Thymus (tissue), 11 donors: Measurements from ENCODE around the gene CRYGB. TPM values are rescaled to one million over a fixed set of nuclear protein-coding genes. Genes with fewer than 3 reads are reported as not detected.
"Not testable (repeated sequence)": the region's sequence is repeated elsewhere in the genome, so short reads cannot be mapped to it uniquely, and the experiment has no call there.

Experiments
- DNase-seq, 9 donors: peaks; one replicate each; pipeline ENCODE4 v3.0.0-alpha.2; 2013; ENCODE audit warnings: low spot score in 9 of 9, low read depth in 6 of 9, missing footprints in 1 of 9
- H3K27ac ChIP-seq, 2 donors: one replicate each; pipeline ENCODE4 v1.5.1; 2013; ENCODE audit warnings: control low read depth in 1 of 2, low read depth in 1 of 2, low read length in 1 of 2, mild to moderate bottlenecking in 1 of 2, moderate library complexity in 1 of 2
- H3K27me3 ChIP-seq, 2 donors: one replicate each; pipeline ENCODE4 v1.5.1; 2013; ENCODE audit warnings: low read length in 1 of 2; ENCODE audit not compliant: control insufficient read depth in 2 of 2, insufficient read depth in 1 of 2
- H3K36me3 ChIP-seq, 2 donors: one replicate each; pipeline ENCODE4 v1.5.1; 2013; ENCODE audit warnings: low read length in 1 of 2, mild to moderate bottlenecking in 1 of 2, moderate library complexity in 1 of 2; ENCODE audit not compliant: control insufficient read depth in 2 of 2, insufficient read depth in 2 of 2
- H3K4me1 ChIP-seq, 2 donors: one replicate each; pipeline ENCODE4 v1.5.1; 2013; ENCODE audit warnings: low read length in 2 of 2; ENCODE audit not compliant: control insufficient read depth in 2 of 2, insufficient read depth in 2 of 2
- H3K4me3 ChIP-seq, 2 donors: one replicate each; pipeline ENCODE4 v1.5.1; 2013; ENCODE audit warnings: low read length in 2 of 2, control low read depth in 1 of 2, mild to moderate bottlenecking in 1 of 2
- H3K9me3 ChIP-seq, 2 donors: one replicate each; pipeline ENCODE4 v1.5.1; 2013; ENCODE audit warnings: low read length in 1 of 2, mild to moderate bottlenecking in 1 of 2; ENCODE audit not compliant: control insufficient read depth in 2 of 2, insufficient read depth in 1 of 2
- WGBS: extraction: QIAGEN DNeasy Blood & Tissue Kit; methylation state at CpG from one replicate; pipeline ENCODE4 v1.1.7; 2013; 5-methylcytosine and 5-hydroxymethylcytosine counted together
- polyA plus RNA-seq: library from polyadenylated mRNA; stranded (reverse); fragments of 200-250 nt; gene quantifications from one replicate; pipeline ENCODE4 v1.2.3, GENCODE V29; 2013
- total RNA-seq: library from RNA; stranded (reverse); fragments of 120-200 nt; gene quantifications from one replicate; pipeline ENCODE4 v1.2.4, GENCODE V29; 2013
- donor health status: healthy.

Gene CRYGB
- total and polyA plus RNA-seq, 2 donors, result 0.16 TPM; not detected in 1

DNA sequence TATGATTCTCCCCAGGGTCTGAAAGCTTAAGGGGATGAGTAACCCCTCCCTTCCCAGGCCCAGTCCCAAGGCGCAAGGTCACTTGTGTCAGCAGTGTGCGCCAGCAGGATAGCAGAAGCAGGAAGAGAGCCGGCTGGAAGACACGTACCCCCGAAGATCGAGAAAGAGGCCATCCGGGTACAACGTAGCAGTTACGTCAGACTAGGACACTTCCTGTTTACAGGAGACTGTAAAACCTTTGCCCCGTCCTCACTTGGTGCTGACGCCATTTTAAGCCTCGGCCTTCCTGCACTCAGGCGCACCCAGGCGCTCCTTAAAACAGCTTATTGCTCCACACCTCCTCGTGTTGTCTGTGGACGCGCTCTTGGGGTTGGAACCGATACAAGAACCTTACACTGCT lies 6.5 kb downstream of the CRYGB start:
- Histone ChIP-seq H3K27me3 (no peaks in the 10 kb centered on the region), H3K9me3 (peaks cover 0 to 14% of the 10 kb centered on the region in 2 donors), H3K27ac (no peak overlapping the region), H3K4me3 (no peak overlapping the region), H3K36me3 (no peaks in the 10 kb centered on the region), H3K4me1 (peaks cover 3 to 14% of the 10 kb centered on the region in 2 donors)
- WGBS, result 91% methylated on average over 18 of the region's 18 CpGs
- no peak for DNase-seq

DNA sequence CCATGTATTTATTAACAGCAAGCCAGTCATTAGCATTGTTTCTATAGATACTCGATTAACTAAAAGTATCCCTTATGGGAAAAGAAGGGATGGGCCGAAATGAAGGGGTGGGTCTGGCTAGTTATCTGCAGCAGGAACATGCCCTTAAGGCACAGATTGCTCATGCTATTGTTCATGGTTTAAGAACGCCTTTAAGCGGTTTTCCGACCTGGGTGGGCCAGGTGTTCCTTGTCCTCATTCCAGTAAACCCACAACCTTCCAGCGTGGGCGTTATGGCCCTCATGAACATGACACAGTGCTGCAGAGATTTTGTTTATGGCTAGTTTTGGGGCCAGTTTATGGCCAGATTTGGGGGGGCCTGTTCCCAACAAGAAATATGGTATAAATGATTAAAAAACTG lies 7.6 kb downstream of the CRYGB start:
- H3K27me3 ChIP-seq, DNase-seq, H3K27ac ChIP-seq, H3K4me3 ChIP-seq, H3K36me3 ChIP-seq: not testable (repeated sequence)
- 99% methylated on average over 7 of the region's 7 CpGs for WGBS
- H3K4me1 ChIP-seq, result peaks cover 3 to 14% of the 10 kb centered on the region in 2 donors
- peaks cover 0 to 14% of the 10 kb centered on the region in 2 donors for H3K9me3 ChIP-seq

DNA sequence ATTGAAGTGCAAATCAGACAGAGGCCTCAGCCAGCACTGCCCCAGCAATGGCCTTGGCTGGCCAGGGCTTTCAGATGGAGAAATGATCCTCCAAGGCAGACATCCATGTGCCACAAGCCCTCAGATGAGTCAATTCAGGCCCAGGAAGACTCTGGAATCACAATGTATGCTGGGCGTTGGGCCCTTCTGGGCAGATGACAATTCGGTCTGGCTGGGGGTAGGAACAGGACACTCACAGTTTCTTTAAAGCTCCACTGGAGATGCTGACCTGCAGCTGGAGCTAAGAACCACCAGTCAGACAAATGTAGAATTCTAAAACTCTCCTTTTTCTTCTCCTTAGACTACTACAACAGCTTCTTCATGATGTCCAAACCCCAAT lies 9.3 kb downstream of the CRYGB start:
- WGBS, result 93% methylated on average over 2 of the region's 2 CpGs
- Histone ChIP-seq H3K27ac (no peak overlapping the region), H3K27me3 (no peaks in the 10 kb centered on the region), H3K4me3 (no peak overlapping the region), H3K4me1 (peaks cover 3 to 14% of the 10 kb centered on the region in 2 donors), H3K9me3 (peaks cover 0 to 14% of the 10 kb centered on the region in 2 donors), H3K36me3 (no peaks in the 10 kb centered on the region)
- DNase-seq, result no peak

DNA sequence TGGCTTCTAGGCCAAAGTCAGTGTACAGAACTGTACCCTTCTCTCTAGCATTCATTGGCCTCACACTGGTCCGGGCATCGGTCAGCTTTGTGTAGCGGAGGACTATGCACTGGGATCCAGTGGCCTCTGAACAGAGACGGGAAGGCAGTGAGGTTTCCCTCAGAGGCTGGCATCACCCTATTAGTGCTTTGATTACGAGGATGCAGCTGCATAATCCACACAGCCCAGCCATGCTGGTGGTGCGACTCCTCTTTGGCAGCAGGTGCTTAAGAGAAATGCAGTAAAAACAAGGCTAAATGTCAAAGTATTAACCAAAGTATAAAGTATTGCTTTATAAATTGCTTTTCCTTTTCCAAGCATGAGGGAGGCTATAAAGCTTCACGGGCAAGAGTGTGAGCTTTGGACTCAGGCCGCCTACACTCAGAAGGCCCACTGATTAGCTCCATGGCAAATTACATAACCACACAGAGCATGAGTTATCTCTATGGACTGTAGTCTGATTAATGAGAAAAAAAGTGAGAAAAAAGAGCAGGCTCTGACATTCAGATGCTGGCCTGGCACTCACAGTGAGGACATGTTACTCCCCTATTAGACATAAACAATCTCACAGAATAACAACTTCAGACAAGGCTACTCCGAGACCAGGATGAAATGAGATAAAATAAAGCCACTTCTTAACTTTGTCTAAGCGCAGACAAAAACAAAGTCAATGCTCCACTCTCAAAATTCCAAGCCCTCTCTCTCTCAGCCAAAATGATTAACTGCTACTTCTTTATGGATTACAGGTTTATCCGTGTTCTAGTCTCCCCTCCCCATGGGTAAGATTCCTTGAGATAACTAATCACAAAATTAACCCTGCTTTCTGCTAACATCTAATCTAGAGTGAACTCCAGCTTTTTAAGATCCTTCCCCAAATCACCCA lies 9.9 kb downstream of the CRYGB start:
- no peak for DNase-seq
- no peak overlapping the region for H3K27ac ChIP-seq
- H3K27me3 ChIP-seq, result no peaks in the 10 kb centered on the region
- no peak overlapping the region for H3K4me3 ChIP-seq
- peaks cover 0 to 14% of the 10 kb centered on the region in 2 donors for H3K9me3 ChIP-seq
- H3K4me1 ChIP-seq, result peaks cover 3 to 14% of the 10 kb centered on the region in 2 donors
- WGBS, result 96% methylated on average over 11 of the region's 11 CpGs
- no peaks in the 10 kb centered on the region for H3K36me3 ChIP-seq

DNA sequence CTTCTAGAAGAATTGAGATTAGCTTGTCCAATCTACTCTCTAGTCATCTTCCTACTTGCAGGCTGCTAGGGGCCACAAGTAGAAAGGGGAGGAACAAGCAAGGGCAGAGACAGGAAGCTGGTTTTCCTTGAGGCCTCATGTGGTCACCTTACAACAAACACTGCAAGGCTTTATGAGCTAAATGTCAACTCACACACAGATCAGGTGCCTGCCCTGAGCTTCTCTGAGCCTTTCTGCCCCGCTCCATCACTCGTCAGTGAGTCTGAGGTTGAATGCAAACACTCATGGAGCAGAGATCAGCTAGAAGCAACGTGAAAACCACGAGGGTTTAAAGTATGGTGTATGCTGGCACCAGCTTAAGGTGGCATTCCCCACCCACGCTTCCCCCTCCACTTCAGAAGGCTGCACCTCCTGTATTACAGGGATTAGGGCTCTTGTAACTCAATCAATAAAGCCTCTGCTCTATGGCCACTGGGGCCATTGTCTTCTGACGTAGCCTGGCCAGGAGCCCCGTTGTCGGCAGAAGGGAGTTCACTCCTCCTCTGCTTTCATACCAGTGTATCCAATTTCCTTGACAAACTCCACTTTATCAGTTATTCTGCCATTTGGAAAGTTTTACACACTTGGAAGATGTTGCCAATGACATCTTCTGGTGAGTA lies 10.9 kb downstream of the CRYGB start:
- no peaks in the 10 kb centered on the region for H3K27me3 ChIP-seq
- 24% methylated on average over 8 of the region's 8 CpGs for WGBS
- H3K27ac ChIP-seq, result no peak overlapping the region
- peaks cover 3 to 14% of the 10 kb centered on the region in 2 donors for H3K4me1 ChIP-seq
- no peak overlapping the region for H3K4me3 ChIP-seq
- DNase-seq, result peak in 3 of 9 donors; percentile 8 to 40 (median 17)
- no peaks in the 10 kb centered on the region for H3K36me3 ChIP-seq
- peaks cover 0 to 14% of the 10 kb centered on the region in 2 donors for H3K9me3 ChIP-seq

DNA sequence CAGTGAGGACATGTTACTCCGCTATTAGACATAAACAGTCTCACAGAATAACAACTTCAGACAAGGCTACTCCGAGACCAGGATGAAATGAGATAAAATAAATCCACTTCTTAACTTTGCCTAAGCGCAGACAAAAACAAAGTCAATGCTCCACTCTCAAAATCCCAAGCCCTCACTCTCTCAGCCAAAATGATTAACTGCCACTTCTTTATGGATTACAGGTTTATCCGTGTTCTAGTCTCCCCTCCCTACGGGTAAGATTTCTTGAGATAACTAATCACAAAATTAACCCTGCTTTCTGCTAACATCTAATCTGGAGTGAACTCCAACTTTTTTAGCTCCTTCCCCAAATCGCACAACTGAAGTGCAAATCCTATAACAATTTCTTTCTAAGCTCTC lies 15.2 kb downstream of the CRYGB start:
- Histone ChIP-seq H3K27ac (no peak overlapping the region), H3K27me3 (peaks cover 0 to 3% of the 10 kb centered on the region in 2 donors), H3K9me3 (no peaks in the 10 kb centered on the region), H3K4me1 (peaks cover 3 to 12% of the 10 kb centered on the region in 2 donors), H3K4me3 (no peak overlapping the region), H3K36me3 (no peaks in the 10 kb centered on the region)
- no peak for DNase-seq
- 97% methylated on average over 6 of the region's 6 CpGs for WGBS

DNA sequence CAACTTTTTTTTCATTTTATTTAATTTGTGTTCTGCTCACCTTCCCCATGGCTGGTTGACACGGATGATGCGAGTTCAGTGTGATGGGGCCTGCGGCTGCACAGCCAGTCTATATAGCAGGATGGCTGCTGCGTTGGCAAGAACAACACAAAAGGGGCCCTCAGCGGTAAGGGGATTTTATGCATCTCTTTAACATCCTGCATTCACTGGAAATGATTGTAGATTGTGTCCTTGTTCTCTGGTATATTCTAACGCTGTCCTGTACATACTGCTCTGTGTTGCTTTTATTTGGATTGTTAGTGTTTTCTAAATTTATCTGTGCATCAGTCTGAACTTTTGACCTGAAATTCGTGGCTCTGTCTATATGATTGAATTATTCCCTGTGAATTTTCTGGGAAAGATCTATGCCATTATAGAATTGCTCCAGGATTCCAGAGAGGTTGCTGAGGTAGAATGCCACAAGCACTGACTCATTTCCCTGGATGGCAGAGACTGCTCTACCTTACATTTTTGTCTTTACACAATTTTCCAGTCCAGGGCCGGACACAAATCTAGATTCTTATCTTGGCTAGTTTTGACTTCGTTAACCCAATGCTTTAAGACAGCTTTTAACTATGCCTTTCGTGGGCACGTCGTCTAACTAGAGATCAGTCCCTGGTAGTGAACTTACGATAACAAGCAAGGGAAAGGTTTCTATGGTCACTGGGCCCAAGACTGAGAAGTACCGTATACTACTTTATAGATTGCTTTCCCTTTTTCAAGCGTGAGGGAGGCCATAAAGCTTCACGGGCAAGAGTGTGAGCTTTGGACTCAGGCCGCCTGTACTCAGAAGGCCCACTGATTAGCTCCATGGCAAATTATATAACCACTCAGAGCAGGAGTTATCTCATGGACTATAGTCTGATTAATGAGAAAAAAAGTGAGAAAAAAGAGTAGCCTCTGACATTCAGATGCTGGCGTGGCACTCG lies 15.9 kb downstream of the CRYGB start, which contains the start of gene CRYGC:
Gene CRYGC, minus strand, starts transcription at position 85 of the 968 bp plus-strand sequence. Its CDS starts 36 bp downstream, at position 49.
- H3K27ac ChIP-seq, result no peak within 1 kb of the TSS
- H3K36me3 ChIP-seq, result no peaks in the 10 kb centered on the region
- peaks cover 0 to 5% of the 10 kb centered on the region in 2 donors for H3K4me1 ChIP-seq
- no peaks in the 10 kb centered on the region for H3K9me3 ChIP-seq
- H3K4me3 ChIP-seq, result no peak within 1 kb of the TSS
- DNase-seq, result no peak
- 88% methylated on average over 19 of the region's 19 CpGs for WGBS
- H3K27me3 ChIP-seq, result peaks cover 3 to 4% of the 10 kb centered on the region in 2 donors

DNA sequence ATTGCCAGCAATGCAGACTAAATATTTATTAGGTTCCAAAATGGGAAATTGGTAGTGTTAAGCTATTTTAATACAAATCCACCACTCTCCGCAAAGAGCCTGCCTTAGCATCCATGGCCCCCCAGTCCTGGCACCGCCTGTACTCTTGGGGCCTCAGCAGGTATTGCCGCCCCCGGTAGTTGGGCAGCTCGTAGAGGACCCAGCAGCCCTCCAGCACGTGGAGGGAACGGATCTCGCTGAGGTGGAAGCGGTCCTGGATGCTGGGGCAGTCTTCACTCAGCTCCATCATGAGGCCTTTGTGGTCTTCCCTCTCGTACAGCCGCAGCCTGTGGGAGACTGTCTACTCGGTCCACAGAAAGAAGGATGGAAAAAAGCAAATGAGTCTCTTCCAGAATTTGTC lies 17.8 kb downstream of the CRYGB start:
- peaks cover 0 to 5% of the 10 kb centered on the region in 2 donors for H3K4me1 ChIP-seq
- no peak overlapping the region for H3K27ac ChIP-seq
- no peaks in the 10 kb centered on the region for H3K36me3 ChIP-seq
- H3K4me3 ChIP-seq, result no peak overlapping the region
- no peak for DNase-seq
- 97% methylated on average over 12 of the region's 12 CpGs for WGBS
- H3K27me3 ChIP-seq, result peaks cover 6 to 20% of the 10 kb centered on the region in 2 donors
- no peaks in the 10 kb centered on the region for H3K9me3 ChIP-seq
